EL (cell line): ENCODE results near the gene SMARCB1.

Source experiments
- DNase-seq: peaks from one replicate; pipeline ENCODE4 v3.0.0-alpha.2; 2016

Gene SMARCB1

DNA sequence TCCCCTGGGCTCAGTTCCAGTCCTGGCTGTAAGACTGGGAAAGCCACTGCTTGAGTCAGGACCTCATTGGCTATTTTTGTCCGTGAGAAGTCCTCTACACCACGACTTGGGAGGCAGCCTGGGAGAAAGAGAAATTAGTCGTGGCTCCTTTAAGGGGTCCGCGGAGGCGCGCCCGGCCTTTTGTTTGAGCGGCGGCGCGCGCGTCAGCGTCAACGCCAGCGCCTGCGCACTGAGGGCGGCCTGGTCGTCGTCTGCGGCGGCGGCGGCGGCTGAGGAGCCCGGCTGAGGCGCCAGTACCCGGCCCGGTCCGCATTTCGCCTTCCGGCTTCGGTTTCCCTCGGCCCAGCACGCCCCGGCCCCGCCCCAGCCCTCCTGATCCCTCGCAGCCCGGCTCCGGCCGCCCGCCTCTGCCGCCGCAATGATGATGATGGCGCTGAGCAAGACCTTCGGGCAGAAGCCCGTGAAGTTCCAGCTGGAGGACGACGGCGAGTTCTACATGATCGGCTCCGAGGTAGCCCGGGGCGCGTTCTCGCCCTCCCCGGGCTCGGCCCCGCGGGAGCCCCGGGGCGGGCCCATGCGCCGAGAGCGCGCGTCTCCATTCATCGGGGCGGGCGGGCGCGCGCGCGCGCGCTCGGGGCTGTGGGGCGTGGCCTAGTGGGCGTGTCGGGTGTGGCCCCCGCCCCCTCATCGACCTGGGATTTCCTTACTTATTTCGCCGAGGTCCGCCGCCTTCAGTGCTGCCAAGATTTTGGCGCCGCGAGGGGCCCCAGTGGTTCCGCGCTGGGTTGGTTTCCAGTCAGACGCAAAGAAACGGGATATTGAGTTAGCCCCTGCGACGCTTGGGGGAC lies at the start of gene SMARCB1:
Gene SMARCB1 (plus strand): TSS at position 215 of the 848 bp plus-strand sequence. CDS start 204 bp downstream, at position 419.
- DNase-seq = peak; percentile 89

DNA sequence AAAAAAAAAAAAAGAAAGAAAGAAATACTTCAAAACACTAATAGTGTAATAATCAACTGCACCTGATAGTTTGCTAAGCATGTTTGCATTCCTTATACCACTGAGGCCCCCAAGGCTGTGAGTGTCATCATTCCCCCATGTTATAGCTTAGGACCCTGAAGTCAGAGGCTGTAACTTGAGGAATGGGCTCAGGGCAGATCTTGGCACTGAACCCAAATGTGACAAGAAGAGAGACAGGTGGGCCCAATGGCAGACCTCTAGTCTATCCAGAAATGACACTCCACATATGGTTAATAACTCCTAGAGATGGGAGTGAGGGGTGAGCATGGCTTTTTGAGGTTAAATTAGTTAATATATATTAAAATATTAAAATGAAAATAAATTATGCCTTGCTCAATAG lies 49.1 kb upstream of the SMARCB1 start:
- no peak for DNase-seq

DNA sequence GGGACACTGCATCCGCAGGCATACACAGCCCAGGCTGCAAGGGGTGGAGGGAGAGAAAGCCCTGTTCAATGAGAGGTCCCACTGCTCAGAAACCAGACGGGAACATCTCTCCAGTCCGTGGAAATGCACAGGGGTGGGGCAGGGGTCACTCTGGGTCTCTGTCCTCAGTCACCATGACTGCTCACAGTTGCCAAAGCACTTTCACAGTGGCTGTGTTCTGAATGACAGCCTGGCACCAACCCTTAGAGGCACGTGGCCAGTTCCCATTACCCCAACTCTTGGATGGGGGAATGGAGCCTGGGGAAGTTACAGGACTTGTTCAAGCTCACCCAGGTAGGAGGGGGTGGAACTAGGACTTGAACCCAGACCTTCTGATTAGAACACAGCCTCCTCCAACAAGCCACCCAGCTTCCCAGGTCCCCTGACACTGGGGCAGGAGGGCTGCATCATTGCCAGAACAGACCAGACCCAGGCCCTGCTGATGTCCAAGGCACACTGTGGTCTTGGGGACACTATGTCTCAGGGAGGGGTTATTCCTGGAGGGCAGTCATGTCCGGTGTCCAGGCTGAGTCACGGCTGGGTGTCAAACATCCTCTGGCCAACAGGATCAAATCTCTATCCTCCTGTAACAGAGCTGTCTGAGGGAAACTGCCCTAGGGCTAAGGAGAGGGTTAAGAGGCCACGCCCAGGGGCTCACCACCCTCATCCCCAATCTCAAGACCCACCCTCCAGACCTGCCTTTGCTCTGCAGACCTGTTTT lies 44.1 kb upstream of the SMARCB1 start:
- DNase-seq = no peak

DNA sequence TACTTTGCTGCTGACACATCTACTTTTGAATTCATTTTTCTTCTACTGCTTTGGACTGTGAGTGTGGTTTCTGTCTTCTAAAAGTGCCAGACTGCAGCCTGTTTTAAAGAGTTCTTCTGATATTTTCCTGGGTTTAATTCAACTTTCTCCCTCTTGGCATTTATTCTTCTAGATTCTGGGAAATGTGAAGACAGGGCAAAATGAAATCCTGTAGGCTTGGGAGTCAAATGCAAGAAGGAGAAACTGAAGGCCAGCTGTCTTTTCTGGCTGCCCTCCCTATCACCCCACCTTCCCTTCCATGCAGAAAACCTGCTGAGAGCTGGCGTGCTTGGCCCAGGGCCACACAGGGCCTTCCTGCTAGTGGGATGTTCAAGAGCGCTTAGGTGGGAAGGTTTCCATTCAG lies 43.5 kb upstream of the SMARCB1 start:
- DNase-seq = no peak

DNA sequence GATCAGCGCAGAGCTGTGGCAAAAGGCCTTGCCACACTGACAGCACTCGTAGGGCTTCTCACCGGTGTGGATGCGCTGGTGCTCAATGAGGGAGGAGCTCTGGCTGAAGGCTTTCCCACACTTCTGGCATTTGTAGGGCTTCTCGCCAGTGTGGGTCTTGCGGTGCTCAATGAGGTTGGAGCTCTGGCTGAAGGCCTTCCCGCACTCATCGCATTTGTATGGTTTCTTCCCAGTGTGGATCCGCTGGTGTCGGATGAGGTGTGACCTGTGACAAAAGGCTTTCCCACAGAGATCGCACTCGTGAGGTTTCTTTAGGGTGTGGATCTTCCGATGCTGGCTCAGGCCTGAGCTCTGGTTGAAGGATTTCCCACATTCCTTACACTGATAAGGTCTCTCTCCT lies 42.8 kb upstream of the SMARCB1 start:
- no peak for DNase-seq

DNA sequence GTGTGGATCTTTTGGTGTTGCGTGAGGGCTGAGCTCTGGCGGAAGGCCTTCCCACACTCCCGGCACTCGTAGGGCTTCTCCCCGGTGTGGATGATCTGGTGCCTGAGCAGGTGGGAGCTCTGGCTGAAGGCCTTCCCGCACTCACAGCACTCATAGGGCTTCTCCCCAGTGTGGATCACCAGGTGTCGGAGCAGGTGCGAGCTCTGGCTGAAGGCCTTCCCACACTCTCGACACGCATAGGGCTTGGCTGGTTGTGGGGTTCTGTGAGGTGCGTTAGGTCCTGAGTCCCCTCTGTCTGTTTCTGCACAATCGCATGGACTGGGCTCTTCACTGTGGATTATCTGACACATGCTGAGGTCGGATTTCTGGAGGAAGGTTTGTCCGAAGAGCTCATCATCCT lies 42.3 kb upstream of the SMARCB1 start:
- no peak for DNase-seq

DNA sequence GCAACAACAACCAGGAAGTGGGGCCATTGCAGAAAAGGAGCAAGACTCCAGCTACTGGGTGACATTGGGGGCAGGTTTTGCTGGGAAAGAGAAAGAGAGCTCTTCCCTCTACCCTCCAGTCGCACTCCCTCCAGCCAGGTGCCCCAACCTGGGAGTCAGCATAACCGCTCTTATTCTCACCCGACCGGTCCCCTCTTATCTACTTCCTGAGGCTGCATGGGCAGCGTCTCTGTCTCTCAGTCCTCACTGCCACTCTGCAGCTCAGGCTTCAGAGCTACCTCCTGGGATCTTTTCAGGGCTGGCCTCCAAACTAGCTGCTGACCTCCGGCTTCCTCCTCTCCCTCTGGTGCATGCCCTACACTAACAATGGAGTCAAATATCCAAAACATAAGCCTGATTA lies 41.0 kb upstream of the SMARCB1 start:
- no peak for DNase-seq

DNA sequence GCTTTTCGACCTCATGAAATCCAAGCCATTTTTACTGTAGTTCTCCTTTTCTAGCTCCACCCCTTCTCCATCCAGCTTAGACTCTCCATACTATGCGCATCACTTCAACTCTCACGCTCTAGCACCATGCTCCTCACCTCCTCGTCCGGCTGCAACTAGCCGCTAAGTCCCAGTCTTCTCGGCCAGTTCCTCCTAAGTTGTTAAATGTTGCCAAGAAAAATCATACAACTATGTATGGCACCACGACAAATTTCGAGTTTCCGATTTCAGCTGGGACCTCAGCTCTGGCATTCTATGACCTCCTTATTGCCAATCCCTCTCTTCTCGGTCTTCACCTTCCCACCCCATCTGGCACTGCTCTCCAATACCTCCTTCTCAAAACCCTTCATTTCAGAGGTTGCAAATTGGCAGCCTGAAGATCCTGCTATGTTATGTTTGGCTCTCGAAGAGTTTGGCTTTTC lies 36.9 kb upstream of the SMARCB1 start:
- DNase-seq = no peak

DNA sequence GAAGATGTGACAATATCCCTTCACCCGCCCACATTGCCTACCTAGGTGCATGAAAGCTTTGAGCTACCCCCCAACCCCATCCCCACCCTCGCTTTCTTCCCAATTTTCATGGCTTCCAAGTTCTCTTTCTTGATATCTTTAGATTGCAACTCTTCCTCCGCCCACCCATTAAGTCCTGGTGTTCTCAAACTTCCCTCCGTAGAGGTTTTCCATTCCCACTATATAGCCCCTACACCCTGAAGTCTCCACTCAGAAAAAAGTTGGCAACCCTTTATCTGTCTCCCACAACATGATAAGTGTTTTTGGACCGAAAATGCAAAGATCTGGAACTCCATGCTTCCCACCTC lies 36.4 kb upstream of the SMARCB1 start:
- DNase-seq = no peak

DNA sequence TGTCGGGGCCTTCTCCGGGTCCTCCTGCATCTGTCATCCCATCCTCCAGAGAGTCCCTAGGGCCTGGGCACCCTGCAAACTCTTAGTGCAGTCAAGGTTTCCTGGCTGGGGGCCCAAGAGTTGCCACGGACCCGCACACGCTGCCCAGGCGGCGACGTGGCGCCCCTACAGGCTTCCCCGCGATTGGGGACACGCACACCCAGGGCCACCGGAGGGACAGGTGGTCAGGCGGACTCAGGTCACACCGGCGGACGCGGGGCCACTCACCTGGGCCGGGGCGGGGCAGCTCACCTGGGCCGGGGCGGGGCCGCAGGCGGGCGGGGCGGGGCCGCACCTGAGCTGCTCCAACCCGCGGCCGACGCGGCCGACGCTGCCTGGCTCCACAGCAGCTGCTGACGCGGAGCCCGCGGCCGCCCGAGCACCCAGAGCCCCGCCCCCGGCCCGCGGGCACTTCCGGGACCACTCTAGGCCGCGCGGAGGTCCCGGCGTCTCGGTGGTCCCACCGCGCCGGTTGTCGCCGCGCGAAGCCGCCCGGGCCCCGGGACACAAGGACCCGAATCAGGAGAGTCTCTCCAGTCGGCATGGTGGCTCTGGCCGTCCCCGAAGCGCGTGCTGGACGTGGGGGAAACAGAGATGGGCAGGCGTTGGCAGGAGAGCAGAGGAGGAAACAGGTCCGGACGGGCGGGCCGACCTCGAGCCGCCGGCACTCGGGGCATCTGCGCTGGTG lies 35.9 kb upstream of the SMARCB1 start, which contains the start of gene ZNF70:
Gene ZNF70 (minus strand): TSS at position 399 of the 727 bp plus-strand sequence. CDS start 5,972 bp downstream, outside the sequence.
- peak; percentile 80 for DNase-seq

DNA sequence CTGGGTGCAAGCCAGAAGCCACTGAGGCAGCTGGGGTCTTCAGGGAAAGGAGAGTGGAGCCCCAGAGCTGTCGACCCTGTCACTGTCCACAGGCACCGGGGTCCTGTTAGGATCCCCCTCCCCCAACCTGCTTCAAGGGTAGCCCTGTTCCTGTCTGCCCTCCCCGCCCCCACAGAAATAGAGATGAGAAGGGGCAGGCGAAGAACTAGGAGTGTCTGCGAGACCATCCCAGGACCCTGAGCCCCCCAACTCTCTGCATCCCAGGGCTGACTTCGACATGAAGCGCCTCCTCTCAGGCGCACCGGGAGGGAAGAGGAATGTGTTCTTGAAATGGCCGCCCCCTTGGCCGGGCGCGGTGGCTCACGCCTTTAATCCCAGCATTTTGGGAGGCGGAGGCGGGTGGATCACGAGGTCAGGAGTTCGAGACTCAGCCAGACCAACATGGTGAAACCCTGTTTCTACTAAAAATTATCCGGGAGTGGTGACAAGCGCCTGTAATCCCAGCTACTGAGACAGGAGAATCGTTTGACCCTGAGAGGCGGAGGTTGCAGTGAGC lies 35.2 kb upstream of the SMARCB1 start:
- DNase-seq = no peak

DNA sequence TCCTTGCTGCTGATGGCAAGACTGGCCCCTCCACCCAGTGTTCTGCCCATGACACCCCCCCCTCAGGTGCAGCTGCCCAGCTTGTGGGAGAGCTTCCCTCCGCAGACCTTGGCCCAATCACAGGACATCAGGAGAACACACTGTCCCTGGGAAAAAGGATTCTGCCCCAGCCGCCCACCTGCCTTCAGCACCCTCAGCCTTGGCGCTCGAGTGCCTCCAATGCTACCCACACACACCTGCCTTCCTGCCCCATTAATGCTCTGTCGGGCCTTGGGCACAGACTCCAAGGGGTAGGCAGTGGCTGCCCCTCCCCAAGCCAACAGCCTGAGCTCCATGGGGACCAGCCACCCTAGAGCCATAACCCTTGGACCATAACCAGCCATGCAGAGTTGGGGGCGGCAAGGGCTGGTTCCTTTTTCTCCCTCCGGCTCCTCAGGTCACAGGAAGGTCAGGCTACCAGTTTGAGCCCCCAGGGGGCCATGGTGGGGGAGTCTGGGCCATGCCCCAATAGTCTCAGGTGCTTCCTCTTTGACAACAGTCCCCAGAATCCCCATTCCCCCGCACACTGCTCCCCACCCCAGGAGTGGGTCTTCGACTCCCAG lies 34.6 kb upstream of the SMARCB1 start:
- no peak for DNase-seq

DNA sequence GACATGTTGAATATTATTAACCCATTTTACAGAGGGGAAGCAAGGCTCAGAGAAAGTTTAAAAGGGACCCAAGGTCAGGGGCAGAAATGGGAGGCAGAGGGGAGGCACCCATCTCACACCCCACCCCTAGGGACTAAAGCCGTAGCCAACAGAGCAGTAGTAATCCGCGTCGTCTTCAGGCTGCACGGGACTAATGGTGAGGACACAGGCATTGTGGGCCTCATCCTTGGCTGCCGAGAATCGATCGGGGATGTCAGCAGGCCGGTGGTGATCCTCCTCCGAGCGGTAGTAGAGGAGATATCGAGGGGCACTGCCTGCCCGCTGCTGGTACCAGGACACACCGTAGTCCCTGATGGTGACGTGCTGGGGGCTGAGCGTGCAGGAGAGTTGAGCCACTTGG lies 34.0 kb upstream of the SMARCB1 start:
- no peak for DNase-seq

DNA sequence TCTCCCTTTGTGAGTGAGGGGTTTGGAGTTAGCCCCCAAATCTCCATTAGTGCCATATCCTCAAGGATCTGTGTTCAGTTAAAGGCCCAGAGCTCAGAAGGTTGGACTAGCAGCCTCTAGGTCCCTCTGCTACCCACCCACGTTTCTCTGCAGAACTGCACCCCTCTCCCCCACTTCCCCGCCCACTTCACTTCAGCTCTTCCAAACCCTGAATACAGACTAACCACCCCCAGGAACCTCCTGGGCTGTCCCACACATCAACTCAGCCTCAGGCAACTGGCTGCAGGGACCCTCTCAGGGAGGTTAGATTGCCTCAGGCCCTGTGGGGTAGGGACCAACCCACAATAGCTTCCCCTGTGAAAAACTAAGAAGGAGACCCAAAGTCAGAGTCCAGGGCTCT lies 33.4 kb upstream of the SMARCB1 start:
- DNase-seq = no peak

DNA sequence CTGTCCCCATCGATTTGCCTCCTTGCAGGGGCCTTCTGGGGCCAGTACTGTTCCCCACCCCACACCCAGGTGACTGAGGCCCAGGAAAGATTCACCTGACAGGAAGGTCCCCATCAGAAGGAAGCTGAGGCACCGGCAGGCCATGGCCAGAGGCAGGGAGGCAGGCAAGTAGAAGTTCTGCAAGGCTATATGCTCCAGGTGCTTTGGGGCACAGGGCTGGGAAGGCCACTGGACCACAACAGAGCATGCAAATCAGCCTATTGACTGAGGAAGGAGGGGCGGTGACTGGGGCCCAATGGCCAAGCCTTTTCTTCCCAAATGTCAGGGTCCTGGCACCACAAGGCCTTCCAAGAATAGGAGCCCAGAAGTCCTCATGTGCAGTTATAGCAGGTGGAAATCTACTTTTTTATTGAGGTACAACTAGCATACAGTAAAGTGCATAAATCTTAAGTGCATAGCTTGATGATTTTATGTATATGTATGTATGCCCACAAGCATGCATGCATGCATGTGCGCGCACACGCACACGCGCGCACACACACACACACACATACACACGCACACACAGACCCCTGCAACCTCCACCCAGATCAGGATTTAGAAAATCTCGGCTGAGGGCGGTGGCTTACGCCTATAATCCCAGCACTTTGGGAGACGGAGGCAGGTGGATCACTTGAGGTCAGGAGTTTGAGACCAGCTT lies 32.4 kb upstream of the SMARCB1 start, which contains the start of gene VPREB3:
Gene VPREB3 (minus strand): TSS at position 206 of the 700 bp plus-strand sequence. CDS start 62 bp downstream, at position 144.
- no peak for DNase-seq

DNA sequence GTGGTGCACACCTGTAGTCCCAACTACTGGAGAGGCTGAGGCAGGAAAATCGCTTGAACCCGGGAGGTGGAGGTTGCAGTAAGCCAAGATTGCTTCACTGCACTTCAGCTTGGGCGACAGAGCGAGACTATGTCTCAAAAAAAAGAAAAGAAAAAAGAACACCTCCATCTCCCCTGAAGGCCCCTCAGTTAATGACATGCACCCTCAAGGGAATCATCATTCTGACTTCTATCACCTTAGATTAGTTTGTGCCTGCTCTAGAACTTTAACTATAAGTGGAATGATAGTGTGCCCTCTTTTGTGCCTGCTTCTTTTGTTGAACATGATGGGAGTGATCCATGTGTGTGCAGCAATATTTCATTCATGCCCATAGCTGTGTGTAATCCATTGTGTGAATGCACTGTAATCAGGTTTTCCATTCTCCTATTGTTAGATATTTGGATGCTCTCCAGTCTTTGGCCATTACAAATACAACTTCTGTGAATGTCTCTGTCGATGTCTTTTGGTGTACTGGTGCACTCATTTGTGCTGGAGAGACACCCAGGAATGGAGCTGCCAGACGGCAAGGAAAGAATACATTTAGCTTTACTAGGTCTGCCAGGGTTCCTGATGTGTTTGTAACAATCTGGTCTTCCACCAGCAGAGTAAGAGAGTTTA lies 31.7 kb upstream of the SMARCB1 start:
- DNase-seq = no peak

DNA sequence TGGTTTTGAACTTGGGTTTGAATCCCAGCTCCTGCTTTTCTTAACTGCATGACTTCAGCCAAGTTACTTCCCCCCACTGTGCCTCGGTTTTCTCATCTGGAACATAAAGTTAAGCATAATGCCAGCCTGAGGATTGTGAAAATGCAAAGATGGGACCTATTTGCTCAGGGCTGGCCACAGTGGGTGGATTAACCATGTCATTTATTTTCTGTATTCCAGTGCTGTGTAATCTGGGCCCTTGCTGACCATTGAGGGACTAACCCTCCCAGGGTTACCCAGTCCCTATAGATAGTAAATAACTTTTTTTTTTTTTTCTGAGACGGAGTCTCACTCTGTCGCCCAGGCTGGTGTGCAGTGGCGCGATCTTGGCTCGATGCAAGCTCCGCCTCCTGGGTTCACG lies 31.1 kb upstream of the SMARCB1 start:
- DNase-seq = no peak

DNA sequence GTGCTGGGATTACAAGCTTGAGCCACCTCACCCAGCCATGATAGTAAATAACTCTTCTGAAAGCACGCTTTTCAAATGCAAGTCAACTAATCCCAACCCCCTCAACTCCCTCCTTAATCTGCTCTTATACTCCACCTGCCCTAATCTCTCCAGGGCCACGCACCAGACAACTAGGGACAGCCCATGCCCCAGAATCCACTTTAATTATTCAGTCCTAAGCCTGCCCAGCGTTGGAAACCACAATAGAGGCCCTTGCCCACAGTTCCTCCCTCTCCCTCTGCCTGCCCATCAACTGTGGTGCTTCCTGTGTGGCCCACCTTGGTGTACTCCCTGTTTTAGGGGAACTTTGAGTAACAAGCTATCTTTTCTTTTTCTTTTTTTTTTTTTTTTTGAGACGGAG lies 29.9 kb upstream of the SMARCB1 start:
- DNase-seq = no peak

DNA sequence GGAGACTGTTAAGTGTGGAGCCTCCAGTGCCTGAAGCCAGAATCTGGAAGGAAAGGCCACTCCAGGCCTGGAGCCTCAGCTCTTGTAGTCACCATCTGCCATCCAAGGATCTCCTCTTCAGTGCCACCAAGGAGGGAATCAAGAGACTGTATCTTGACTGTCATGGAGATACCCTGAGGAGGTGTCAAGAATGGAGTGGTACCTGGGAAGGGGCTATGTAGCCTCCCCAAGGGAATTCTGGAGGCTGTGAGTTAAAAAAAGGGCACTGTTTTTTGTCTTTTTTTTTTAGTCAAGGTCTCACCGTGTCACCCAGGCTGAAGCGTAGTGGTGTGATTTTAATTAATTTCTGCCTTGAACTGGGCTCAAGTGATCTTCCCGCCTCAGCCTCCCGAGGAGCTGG lies 27.2 kb upstream of the SMARCB1 start:
- no peak for DNase-seq

DNA sequence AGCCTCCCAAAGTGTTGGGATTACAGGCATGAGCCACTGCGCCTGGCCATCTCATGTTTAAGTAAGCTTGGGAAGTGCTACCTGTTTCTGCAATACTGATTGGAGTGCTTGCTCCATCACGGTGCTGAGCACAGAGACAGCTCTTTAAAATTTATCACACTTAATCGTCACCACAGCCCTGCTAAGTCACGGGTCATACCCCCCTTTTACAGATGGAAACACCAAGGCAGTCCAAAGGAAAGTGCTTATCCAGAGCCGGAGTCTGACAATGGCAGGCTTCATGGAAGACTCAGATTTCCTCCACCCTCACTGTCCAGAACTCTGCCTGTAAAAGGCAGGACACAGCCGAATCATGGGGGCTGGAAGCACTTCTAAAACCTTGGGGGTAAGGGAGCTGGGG lies 26.7 kb upstream of the SMARCB1 start:
- no peak for DNase-seq

DNA sequence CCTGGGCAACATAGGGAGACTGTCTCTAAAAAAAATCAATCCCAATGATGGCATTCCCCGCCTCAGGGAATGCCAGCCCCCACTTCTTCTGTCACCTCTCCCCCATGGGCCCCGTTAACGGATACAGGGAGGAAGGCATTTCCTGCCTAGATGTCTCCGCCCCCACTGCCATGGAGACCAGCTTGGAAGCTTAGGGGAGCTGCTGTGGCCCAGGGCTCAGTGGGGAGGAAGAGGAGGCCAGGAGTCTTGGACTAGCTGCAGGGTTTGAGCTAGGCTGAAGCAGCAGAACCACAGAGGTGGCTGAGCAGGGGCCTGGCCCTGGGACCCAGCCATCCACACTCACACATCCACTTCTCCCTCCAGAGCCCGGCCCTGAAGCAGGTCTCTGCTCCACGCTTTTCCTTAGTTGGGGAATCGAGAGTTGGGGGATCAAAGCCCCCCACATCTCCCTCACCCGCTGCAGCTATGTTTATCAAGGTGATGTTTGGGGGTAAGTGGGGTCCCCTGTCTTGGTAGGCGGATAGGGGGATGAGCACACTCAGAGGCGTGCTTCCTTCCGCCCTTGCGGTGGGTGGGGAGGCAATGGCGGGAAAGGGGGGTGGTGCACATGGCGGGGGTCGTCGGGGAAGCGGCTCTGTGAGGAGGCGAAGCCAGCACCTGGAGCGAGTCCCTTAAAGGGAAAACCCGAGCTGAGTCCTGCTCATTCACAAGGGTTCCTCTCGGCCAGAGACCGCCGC lies 23.8 kb upstream of the SMARCB1 start, which contains the start of gene C22orf15:
Gene C22orf15 (plus strand): TSS at position 149 of the 737 bp plus-strand sequence. CDS start 317 bp downstream, at position 466.
- DNase-seq = peak; percentile 79
